Choroid plexus epithelial cell (primary cell): Measurements from ENCODE around the gene CENPS.

ENCODE experiments used
- DNase-seq: peaks from one replicate; pipeline ENCODE4 v3.0.0-alpha.2; 2010; ENCODE audit warnings: low read depth
- H3K4me3 ChIP-seq: 2 replicates; pipeline ENCODE4 v1.5.1; 2011; ENCODE audit warnings: low read depth, mild to moderate bottlenecking, control low read depth, low read length, moderate library complexity
- TF ChIP-seq, protein P1 (sequence below): conservative IDR thresholded peaks from 2 replicates; pipeline ENCODE4 v1.5.1; 2011; ENCODE audit warnings: low read depth, mild to moderate bottlenecking, control low read depth, inconsistent platforms, low read length, moderate library complexity

CENPS gene

DNA sequence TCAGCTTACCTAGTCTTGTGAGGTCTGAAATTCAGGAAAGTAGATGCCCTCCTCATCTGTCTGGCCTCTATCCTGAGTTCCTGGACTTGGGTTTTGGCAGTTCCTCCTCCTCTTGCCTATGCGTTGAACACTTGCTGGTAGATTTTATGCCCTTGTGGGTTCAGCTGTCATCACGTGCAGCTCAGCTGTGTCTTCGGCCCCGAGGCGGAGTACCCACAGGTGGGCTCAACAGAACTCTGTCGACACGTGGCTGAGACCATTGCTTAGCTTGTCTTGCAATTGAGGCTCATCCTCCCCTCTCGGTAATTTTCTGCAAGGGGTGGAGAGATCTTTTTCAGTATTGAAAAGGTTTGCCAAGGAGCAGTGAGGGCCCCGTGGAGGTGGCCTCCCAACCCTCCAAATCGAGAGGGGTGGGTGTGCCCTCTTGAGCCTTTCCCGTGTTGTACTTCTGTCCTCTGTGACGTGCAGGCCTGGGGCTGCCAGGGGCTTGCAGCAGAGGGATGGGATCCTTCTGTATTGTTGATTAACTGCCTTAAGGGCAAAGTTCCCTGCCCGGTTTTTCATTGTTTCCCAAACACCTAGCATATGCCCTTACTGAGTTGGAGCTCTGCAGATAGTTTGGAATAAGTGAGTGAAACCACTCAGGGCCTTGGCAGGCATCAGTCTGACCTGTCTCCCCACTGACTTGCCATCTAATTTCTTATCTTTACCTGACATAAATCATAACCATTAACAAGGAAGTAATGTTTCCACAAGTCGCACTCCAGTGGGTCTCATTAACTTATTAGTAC is 2.9 kb downstream of the CENPS start:
- TF ChIP-seq, protein P1, sequence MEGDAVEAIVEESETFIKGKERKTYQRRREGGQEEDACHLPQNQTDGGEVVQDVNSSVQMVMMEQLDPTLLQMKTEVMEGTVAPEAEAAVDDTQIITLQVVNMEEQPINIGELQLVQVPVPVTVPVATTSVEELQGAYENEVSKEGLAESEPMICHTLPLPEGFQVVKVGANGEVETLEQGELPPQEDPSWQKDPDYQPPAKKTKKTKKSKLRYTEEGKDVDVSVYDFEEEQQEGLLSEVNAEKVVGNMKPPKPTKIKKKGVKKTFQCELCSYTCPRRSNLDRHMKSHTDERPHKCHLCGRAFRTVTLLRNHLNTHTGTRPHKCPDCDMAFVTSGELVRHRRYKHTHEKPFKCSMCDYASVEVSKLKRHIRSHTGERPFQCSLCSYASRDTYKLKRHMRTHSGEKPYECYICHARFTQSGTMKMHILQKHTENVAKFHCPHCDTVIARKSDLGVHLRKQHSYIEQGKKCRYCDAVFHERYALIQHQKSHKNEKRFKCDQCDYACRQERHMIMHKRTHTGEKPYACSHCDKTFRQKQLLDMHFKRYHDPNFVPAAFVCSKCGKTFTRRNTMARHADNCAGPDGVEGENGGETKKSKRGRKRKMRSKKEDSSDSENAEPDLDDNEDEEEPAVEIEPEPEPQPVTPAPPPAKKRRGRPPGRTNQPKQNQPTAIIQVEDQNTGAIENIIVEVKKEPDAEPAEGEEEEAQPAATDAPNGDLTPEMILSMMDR: no peak
- H3K4me3 ChIP-seq: no peak overlapping the region
- DNase-seq: no peak

DNA sequence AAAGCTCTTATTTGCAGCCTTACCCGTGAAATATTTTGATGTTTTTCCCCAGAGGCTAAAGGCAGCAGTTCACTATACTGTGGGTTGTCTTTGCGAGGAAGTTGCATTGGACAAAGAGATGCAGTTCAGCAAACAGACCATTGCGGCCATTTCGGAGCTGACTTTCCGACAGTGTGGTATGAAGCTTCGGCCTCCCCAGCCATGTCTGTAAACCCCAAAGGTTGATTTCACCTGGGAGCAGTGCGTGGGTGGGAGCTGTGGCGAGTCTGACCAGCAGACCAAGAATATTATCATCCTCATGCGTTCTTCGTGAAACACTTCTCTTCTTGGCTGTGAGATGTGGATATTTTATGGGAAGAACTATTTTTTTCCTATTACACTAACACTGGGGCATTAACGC is 3.6 kb downstream of the CENPS start:
- TF ChIP-seq, protein P1: no peak
- H3K4me3 ChIP-seq: no peak overlapping the region
- no peak for DNase-seq

DNA sequence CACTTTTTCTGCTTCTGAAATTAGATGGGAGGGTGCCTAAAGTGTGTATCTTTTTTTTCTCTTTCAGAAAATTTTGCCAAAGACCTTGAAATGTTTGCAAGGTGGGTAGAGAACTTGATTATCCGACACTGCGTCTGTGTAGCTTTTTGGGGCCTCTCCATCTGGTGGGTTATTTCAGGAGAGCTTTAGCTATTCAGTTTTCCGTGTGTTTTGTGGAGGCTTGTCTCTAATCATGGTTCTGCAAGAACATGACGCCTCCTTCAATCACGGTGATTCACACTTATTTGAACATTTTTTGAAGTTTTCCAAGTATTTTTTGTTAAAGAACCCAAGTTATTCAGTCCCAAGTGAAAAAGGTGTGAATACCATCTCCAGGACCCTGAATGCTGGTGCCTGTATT is 4.4 kb downstream of the CENPS start:
- DNase-seq: no peak
- H3K4me3 ChIP-seq: no peak overlapping the region
- TF ChIP-seq, protein P1: no peak

DNA sequence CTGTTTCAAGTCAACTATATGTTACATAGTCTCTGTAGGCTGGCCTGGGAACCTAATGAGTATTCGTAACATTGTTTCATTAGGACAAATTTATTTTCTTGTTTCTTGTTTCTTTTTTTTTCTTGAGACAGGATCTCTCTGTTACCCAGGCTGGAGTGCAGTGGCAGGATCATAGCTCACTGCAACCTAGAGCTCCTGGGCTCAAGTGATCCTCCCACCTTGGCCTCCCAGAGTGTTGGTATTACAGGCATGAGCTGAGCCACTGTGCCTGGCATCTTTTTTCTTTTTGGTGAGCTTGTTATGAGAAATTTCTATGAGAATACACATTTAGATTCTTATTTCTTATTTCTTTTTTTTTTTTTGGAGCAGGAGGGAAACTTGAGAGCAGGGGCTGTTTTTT is 6.8 kb downstream of the CENPS start:
- H3K4me3 ChIP-seq: no peak overlapping the region
- no peak for DNase-seq
- TF ChIP-seq, protein P1: no peak

DNA sequence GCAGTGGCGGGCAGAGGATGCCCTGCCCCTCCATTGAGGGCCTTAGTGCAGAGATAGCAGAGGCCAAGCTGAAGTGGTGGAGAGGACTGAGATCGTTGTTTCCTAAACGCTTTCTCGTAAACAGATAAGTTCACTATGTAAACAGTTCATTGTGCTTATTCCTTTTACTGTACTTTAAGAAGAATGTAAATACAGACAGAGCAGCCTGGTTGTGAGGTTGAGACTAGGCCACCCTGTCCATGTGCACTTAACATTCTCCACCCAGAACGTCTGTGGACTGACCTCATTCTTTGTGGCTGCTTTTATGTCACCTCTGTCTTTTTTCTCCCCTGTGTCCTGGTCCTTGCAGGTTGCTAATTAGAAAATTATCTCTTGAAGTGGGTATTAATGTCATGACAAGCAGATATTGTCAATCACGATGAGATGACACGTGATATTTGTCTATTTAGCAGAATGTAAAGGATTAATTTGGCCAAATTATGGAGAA is 8.5 kb downstream of the CENPS start:
- H3K4me3 ChIP-seq: no peak overlapping the region
- TF ChIP-seq, protein P1: no peak
- DNase-seq: no peak

DNA sequence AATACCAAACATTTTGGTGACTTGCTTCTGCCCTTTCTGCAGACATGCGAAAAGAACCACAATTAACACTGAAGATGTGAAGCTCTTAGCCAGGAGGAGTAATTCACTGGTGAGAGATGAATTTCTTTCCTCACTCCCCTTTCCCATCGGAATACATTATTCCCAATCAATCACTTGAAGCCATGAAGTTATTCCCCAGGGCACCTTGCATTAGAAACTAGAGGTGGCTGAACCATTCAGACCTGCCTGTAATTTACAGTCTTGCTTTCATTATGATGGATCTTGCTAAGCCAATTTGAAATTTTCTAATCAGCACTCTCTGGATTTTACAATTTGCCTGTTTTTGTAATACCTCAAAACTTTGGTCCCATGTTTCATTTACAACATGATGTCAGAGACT is 10.1 kb downstream of the CENPS start:
- TF ChIP-seq, protein P1: no peak
- H3K4me3 ChIP-seq: no peak overlapping the region
- no peak for DNase-seq

DNA sequence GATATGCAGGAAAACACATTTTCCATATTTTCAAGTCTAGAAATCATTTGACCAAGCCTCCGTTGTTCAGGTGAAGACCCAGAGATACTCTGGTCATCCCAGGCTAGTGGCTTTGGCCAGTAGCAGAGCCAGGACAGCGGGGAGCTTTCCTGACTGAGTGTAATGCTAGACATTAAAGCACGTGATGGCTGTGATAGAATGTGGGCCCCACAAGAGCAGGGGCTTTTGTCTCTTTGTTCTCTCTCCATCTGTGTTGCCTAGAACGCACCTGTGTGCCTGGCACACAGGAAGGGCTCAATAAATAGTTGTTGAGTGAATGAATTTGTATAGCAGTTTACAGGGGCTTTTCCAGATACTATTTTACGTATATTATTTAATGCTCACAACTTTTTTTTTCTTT is 10.6 kb downstream of the CENPS start:
- TF ChIP-seq, protein P1: no peak
- no peak for DNase-seq
- H3K4me3 ChIP-seq: no peak overlapping the region
